Erythroblast (primary cell): ENCODE data around the gene COMMD10.

Experiments
- GATA1 ChIP-seq: IDR thresholded peaks from 2 replicates; pipeline ENCODE4 v1.6.1; 2011; ENCODE audit warnings: low read depth, mild to moderate bottlenecking, control low read depth, low read length, moderate library complexity
- POLR2A ChIP-seq: IDR thresholded peaks from 2 replicates; pipeline ENCODE4 v1.6.1; 2011; ENCODE audit warnings: mild to moderate bottlenecking, low read length

DNA sequence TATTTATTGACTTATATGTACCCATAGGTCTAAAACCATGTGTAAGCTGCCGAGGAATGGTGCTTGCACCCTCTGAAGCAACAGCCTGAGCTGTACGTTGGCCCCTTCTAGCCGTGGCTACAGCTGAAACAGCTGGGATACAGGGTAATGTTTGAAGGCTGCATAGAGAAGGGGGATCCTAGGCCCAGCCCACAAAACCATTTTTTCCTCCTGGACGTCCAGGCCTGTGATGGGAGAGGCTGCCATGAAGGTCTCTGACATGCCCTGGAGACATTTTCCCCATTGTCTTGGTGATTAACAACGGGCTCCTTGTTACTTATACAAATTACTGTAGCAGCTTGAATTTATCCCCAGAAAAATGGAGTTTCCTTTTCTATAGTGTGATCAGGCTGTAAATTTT lies 244.7 kb downstream of the COMMD10 start:
- TF ChIP-seq POLR2A, result no peak
- no peak for TF ChIP-seq GATA1
